ENCODE results near the gene PHLDA2.

DNA sequence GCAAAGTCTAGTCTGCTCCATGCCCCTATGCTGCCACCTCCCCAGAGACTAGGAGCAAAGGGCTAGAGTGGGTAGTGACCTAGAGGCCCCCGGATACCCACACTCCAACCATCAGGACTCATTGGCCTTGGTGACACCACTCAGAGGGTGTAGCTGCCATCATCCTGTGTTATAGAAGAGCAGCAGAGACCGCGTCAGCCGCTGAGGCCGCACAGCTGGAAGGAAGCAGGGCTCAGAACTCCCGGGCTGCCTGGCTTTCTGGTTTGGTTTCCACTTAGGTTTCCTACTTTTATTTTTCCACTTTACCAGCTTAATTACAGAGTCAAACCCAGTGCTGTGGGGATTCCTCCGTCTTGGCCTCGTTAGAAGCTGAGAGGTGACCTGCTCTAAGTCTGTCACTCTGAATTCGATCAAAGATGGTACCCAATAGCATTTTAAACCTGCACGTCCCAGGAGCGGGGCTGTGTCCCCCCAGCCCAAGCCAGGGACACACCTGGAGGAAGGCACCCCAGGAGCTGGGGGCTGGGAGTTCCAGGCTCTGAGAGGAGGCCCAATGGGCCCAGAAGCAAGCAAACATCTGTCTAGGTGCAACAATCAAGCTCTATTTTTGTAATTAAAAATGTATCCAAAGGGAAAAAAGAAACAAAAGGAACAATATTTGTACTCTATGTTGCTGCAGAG is 41.6 kb downstream of the PHLDA2 start:
- no peak for TF ChIP-seq EZH2 (IDR thresholded peaks at IDR 0.05; ENCODE audit: low read length)
- TF ChIP-seq CTCF (optimal IDR thresholded peaks at IDR 0.05 in 1 of 3, IDR thresholded peaks at IDR 0.05 in 1 of 3, conservative IDR thresholded peaks at IDR 0.05 in 1 of 3; ENCODE audit: extremely low read depth in 1 of 3, insufficient read depth in 2 of 3, low read length in 3 of 3): no peak

All from keratinocyte (primary cell).